Lower lobe of right lung (tissue), 2 donors: ENCODE measurements around the gene MRPS7. TPM values are rescaled to one million over a fixed set of nuclear protein-coding genes. Genes with fewer than 3 reads are reported as not detected.
A peak's percentile ranks its signal among the peaks of the same experiment; 100 is the strongest.
"Not testable (repeated sequence)": the region's sequence is repeated elsewhere in the genome, so short reads cannot be mapped to it uniquely, and the experiment has no call there.

Experiments used
- ATAC-seq, 2 donors: fragments of 200-7000 bp; cut with Tn5 transposase; one replicate each; pipeline ENCODE4 v1.9.1; 2020 to 2022; ENCODE audit warnings: mild to moderate bottlenecking in 2 of 2, moderate library complexity in 2 of 2
- DNase-seq: peaks from one replicate; pipeline ENCODE4 v3.0.0-alpha.2; 2020
- H3K27ac ChIP-seq: fragments of 200-600 bp; one replicate; pipeline ENCODE4 v1.8.0; 2022
- H3K27me3 ChIP-seq: fragments of 200-600 bp; one replicate; pipeline ENCODE4 v1.8.0; 2022; ENCODE audit warnings: low read depth
- H3K36me3 ChIP-seq: fragments of 200-600 bp; one replicate; pipeline ENCODE4 v1.8.0; 2022; ENCODE audit warnings: mild to moderate bottlenecking
- H3K4me1 ChIP-seq: fragments of 200-600 bp; one replicate; pipeline ENCODE4 v1.8.0; 2022
- H3K4me3 ChIP-seq: fragments of 200-600 bp; one replicate; pipeline ENCODE4 v1.8.0; 2022; ENCODE audit warnings: mild to moderate bottlenecking
- H3K9me3 ChIP-seq: fragments of 200-600 bp; one replicate; pipeline ENCODE4 v1.8.0; 2022
- CTCF ChIP-seq: fragments of 200-600 bp; IDR thresholded peaks from one replicate; pipeline ENCODE4 v1.8.0; 2022; ENCODE audit warnings: antibody characterized with exemption, mild to moderate bottlenecking
- intact Hi-C: fragments of 100-400 bp; cut with DNase I; formaldehyde crosslinking; loops from one replicate; pipeline ENCODE4 v1.11.0; 2022
- total RNA-seq: library from RNA; stranded (reverse); fragmentation: NEBNext Ultra II Directional; extraction: Animal tissue kit (Norgen Biotek cat#: 25700); gene quantifications from one replicate; pipeline ENCODE4 v1.2.1, GENCODE V29; 2021
- donor health status: DM: no; HTN: yes; CAD: no; lungs with severe emphysema.

The MRPS7 gene
- total RNA-seq, 1 donor from 2014 or later, result 38.3 TPM

- Histone ChIP-seq H3K4me1 (peaks cover 8% of the 10 kb centered on the region), H3K36me3 (peaks cover 19% of the 10 kb centered on the region), H3K27ac (peak overlapping the region; percentile 93), H3K9me3 (no peaks in the 10 kb centered on the region), H3K27me3 (no peaks in the 10 kb centered on the region), H3K4me3 (peak overlapping the region; percentile 92)
- ATAC-seq (peak; percentile 45 to 62), DNase-seq (peak; percentile 68)
- intact Hi-C loops, result no loop called here
- no peak for TF ChIP-seq CTCF
These were observed 27.1 kb downstream of the MRPS7 start for GRCh38 chr17:75288770-75289114.

- no peaks in the 10 kb centered on the region for H3K27me3 ChIP-seq
- peak within 1 kb of the TSS; percentile 93 for H3K27ac ChIP-seq
- DNase-seq, result peak; percentile 99
- intact Hi-C loops, result no loop called here
- peak within 1 kb of the TSS; percentile 92 for H3K4me3 ChIP-seq
- peaks cover 8% of the 10 kb centered on the region for H3K4me1 ChIP-seq
- peak; percentile 98 to 99 for ATAC-seq
- peak; percentile 11 for TF ChIP-seq CTCF
- no peaks in the 10 kb centered on the region for H3K9me3 ChIP-seq
- H3K36me3 ChIP-seq, result peaks cover 17% of the 10 kb centered on the region
These were observed 27.6 kb downstream of the MRPS7 start, which contains the start of gene SLC25A19 for GRCh38 chr17:75289115-75289831. Gene SLC25A19, minus strand, starts transcription at chr17:75289433. Its CDS starts 2,669 bp downstream, at chr17:75286764.

- intact Hi-C loops, result no loop called here
- DNase-seq (peak; percentile 84), ATAC-seq (peak; percentile 44 to 51)
- H3K36me3 ChIP-seq, result peaks cover 15% of the 10 kb centered on the region
- H3K9me3 ChIP-seq, result no peaks in the 10 kb centered on the region
- H3K4me3 ChIP-seq, result peak overlapping the region; percentile 92
- peaks cover 8% of the 10 kb centered on the region for H3K4me1 ChIP-seq
- no peaks in the 10 kb centered on the region for H3K27me3 ChIP-seq
- TF ChIP-seq CTCF, result no peak
- peak overlapping the region; percentile 93 for H3K27ac ChIP-seq
These were observed 28.2 kb downstream of the MRPS7 start for GRCh38 chr17:75289832-75290337.

- peak; percentile 86 for DNase-seq
- ATAC-seq, intact Hi-C loops, H3K27me3 ChIP-seq, H3K36me3 ChIP-seq, H3K4me3 ChIP-seq, H3K9me3 ChIP-seq: not testable (repeated sequence)
- H3K4me1 ChIP-seq, result peaks cover 26% of the 10 kb centered on the region
- peak overlapping the region; percentile 57 for H3K27ac ChIP-seq
These were observed 31.2 kb downstream of the MRPS7 start for GRCh38 chr17:75292810-75293448.

GRCh38 chr17:75295201-75296158 is 33.8 kb downstream of the MRPS7 start:
- H3K27ac ChIP-seq, result peak overlapping the region; percentile 79

More at GRCh38 chr17:75295201-75296158, 33.8 kb downstream of the MRPS7 start:
- no peaks in the 10 kb centered on the region for H3K36me3 ChIP-seq
- H3K4me1 ChIP-seq, result peaks cover 19% of the 10 kb centered on the region
- no peak for DNase-seq
- H3K9me3 ChIP-seq, result no peaks in the 10 kb centered on the region
- H3K27me3 ChIP-seq, result no peaks in the 10 kb centered on the region
- no peak overlapping the region for H3K4me3 ChIP-seq
- intact Hi-C loops, result no loop called here
- ATAC-seq, result peak; percentile 82 to 83
- no peak for TF ChIP-seq CTCF
